Measurements from ENCODE around the gene CACFD1. TPM values are rescaled to one million over a fixed set of nuclear protein-coding genes. Genes with fewer than 3 reads are reported as not detected.
A peak's percentile ranks its signal among the peaks of the same experiment; 100 is the strongest.

The CACFD1 gene
- polyA plus RNA-seq, 1 donor from 2014 or later = 75.4 TPM

DNA sequence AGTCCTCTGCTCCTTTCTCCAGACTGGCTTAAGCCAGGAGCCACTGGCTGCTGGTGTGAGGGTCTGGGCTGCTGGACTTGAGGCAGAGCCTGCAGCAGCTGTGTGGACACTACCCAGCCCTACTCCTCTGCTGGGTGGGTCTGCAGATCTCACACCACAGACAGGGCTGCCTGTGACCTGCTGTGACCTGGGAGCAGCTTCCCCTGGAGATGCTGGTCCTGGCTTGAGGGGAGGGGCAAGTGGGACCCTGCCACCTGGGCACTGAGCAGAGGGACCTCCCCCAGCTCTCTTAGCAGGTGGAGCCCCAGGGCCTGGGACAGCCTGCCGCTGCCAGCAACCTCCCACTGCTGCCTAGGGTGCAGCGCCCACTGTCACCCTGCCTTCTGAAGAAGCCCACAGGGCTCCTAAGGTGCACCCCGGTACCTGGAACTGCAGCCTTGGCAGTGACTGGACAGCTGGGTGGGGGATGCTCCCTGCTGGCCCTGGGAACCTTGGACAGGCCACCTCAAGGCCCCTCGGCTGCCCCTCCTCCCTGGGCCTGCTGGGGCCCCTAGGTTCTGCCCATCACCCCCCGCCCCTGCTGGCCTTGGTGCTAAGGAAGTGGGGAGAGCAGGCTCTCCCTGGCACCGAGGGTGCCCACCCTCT lies 9.1 kb downstream of the CACFD1 start:
- Histone ChIP-seq H3K9ac (ENCODE audit: low read length) (no peak overlapping the region), H4K20me1 (ENCODE audit: insufficient read depth) (peaks cover 3% of the 10 kb centered on the region), H3K9me2 (ENCODE audit: insufficient read depth, low read length) (no peaks in the 10 kb centered on the region), H3K36me3 (ENCODE audit: insufficient read depth, low read length) (peaks cover 5% of the 10 kb centered on the region), H3K4me3 (ENCODE audit: low read length) (no peak overlapping the region), H3K9me3 (ENCODE audit: low read length) (no peaks in the 10 kb centered on the region), H3F3A (ENCODE audit: insufficient read depth, low read length, poor library complexity, severe bottlenecking) (no peaks in the 10 kb centered on the region), H3K27ac (ENCODE audit: low read length) (no peak overlapping the region), H3K79me2 (replicated peaks; ENCODE audit: insufficient read depth, low read length) (no peaks in the 10 kb centered on the region), H3K4me2 (ENCODE audit: low read length) (no peak overlapping the region), H2AFZ (ENCODE audit: low read depth, low read length) (no peak overlapping the region), H3K27me3 (ENCODE audit: insufficient read depth, low read depth, low read length) (no peaks in the 10 kb centered on the region)
- peak; percentile 7 for TF ChIP-seq POLR2AphosphoS5 (IDR thresholded peaks at IDR 0.05)
- TF ChIP-seq EP300 (conservative IDR thresholded peaks at IDR 0.05; ENCODE audit: poor library complexity, severe bottlenecking) = no peak

DNA sequence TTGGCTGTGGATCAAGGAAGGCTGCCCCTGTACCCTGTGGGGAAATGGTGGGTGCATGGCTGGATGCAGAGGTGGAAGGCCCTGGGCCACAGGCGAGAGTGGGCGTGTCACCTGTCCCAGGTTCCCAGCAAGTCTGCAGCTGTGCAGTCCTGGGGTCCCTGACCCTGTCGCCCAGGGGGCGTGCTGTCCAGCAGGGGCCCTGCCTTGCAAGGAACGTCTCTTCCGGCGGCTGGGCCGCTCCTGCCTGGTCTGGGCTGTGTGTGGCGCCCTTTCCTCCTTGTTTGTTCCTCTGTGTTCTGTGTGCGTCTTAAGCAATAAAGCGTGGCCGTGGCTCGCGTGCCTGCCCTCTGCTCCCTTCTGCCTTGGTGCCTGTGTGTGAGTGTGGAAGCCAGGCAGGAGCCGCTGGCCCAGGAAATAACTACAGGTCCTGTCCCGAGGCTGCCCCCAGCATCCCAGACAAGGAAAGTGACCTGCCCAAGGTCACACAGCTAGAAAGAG lies 10.7 kb downstream of the CACFD1 start:
- TF ChIP-seq POLR2AphosphoS5 (IDR thresholded peaks at IDR 0.05) (peak; percentile 51), EP300 (conservative IDR thresholded peaks at IDR 0.05; ENCODE audit: poor library complexity, severe bottlenecking) (no peak)
- H3K36me3 ChIP-seq (ENCODE audit: insufficient read depth, low read length) = peaks cover under 1% of the 10 kb centered on the region
- H3K79me2 ChIP-seq (replicated peaks; ENCODE audit: insufficient read depth, low read length) = no peaks in the 10 kb centered on the region
- no peaks in the 10 kb centered on the region for H3K27me3 ChIP-seq (ENCODE audit: insufficient read depth, low read depth, low read length)
- peaks cover 3% of the 10 kb centered on the region for H4K20me1 ChIP-seq (ENCODE audit: insufficient read depth)
- no peak overlapping the region for H3K27ac ChIP-seq (ENCODE audit: low read length)
- H3K9me2 ChIP-seq (ENCODE audit: insufficient read depth, low read length) = no peaks in the 10 kb centered on the region
- no peaks in the 10 kb centered on the region for H3F3A ChIP-seq (ENCODE audit: insufficient read depth, low read length, poor library complexity, severe bottlenecking)
- H3K4me2 ChIP-seq (ENCODE audit: low read length) = no peak overlapping the region
- H3K9ac ChIP-seq (ENCODE audit: low read length) = no peak overlapping the region
- no peak overlapping the region for H3K4me3 ChIP-seq (ENCODE audit: low read length)
- no peak overlapping the region for H2AFZ ChIP-seq (ENCODE audit: low read depth, low read length)
- no peaks in the 10 kb centered on the region for H3K9me3 ChIP-seq (ENCODE audit: low read length)

DNA sequence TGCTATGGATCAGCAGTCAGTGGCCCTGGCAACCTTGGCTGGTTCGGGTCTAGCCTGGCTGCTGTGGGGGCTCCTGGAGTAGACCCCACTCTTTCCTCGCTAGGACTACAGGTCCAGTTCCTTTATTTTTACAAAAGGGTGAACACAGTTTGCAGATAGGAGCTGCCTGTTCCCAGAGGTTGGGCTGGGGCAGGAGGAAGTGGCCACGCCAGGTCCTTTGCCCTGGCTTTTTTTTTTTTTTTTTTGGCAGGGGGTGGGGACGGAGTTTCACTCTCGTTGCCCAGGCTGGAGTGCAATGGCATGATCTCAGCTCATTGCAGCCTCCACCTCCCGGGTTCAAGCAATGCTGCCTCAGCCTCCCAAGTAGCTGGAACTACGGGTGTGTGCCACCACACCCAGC lies 11.2 kb downstream of the CACFD1 start:
- H3K27ac ChIP-seq (ENCODE audit: low read length) = no peak overlapping the region
- H3K9ac ChIP-seq (ENCODE audit: low read length) = no peak overlapping the region
- H3K4me3 ChIP-seq (ENCODE audit: low read length) = no peak overlapping the region
- H2AFZ ChIP-seq (ENCODE audit: low read depth, low read length) = no peak overlapping the region
- no peaks in the 10 kb centered on the region for H3K9me2 ChIP-seq (ENCODE audit: insufficient read depth, low read length)
- no peaks in the 10 kb centered on the region for H3F3A ChIP-seq (ENCODE audit: insufficient read depth, low read length, poor library complexity, severe bottlenecking)
- H3K36me3 ChIP-seq (ENCODE audit: insufficient read depth, low read length) = no peaks in the 10 kb centered on the region
- TF ChIP-seq EP300 (conservative IDR thresholded peaks at IDR 0.05; ENCODE audit: poor library complexity, severe bottlenecking) (no peak), POLR2AphosphoS5 (IDR thresholded peaks at IDR 0.05) (no peak), EZH2 (IDR thresholded peaks at IDR 0.05; ENCODE audit: borderline replicate concordance, insufficient read depth, low read length, poor library complexity, severe bottlenecking) (no peak), MXI1 (conservative IDR thresholded peaks at IDR 0.05; ENCODE audit: poor library complexity, severe bottlenecking) (no peak), RAD21 (conservative IDR thresholded peaks at IDR 0.05) (no peak)
- TF ChIP-seq, protein P1, sequence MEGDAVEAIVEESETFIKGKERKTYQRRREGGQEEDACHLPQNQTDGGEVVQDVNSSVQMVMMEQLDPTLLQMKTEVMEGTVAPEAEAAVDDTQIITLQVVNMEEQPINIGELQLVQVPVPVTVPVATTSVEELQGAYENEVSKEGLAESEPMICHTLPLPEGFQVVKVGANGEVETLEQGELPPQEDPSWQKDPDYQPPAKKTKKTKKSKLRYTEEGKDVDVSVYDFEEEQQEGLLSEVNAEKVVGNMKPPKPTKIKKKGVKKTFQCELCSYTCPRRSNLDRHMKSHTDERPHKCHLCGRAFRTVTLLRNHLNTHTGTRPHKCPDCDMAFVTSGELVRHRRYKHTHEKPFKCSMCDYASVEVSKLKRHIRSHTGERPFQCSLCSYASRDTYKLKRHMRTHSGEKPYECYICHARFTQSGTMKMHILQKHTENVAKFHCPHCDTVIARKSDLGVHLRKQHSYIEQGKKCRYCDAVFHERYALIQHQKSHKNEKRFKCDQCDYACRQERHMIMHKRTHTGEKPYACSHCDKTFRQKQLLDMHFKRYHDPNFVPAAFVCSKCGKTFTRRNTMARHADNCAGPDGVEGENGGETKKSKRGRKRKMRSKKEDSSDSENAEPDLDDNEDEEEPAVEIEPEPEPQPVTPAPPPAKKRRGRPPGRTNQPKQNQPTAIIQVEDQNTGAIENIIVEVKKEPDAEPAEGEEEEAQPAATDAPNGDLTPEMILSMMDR (IDR thresholded peaks at IDR 0.05; ENCODE audit: poor library complexity, severe bottlenecking) = no peak
- TF ChIP-seq, protein P2, sequence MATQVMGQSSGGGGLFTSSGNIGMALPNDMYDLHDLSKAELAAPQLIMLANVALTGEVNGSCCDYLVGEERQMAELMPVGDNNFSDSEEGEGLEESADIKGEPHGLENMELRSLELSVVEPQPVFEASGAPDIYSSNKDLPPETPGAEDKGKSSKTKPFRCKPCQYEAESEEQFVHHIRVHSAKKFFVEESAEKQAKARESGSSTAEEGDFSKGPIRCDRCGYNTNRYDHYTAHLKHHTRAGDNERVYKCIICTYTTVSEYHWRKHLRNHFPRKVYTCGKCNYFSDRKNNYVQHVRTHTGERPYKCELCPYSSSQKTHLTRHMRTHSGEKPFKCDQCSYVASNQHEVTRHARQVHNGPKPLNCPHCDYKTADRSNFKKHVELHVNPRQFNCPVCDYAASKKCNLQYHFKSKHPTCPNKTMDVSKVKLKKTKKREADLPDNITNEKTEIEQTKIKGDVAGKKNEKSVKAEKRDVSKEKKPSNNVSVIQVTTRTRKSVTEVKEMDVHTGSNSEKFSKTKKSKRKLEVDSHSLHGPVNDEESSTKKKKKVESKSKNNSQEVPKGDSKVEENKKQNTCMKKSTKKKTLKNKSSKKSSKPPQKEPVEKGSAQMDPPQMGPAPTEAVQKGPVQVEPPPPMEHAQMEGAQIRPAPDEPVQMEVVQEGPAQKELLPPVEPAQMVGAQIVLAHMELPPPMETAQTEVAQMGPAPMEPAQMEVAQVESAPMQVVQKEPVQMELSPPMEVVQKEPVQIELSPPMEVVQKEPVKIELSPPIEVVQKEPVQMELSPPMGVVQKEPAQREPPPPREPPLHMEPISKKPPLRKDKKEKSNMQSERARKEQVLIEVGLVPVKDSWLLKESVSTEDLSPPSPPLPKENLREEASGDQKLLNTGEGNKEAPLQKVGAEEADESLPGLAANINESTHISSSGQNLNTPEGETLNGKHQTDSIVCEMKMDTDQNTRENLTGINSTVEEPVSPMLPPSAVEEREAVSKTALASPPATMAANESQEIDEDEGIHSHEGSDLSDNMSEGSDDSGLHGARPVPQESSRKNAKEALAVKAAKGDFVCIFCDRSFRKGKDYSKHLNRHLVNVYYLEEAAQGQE (IDR thresholded peaks at IDR 0.05; ENCODE audit: borderline replicate concordance) = no peak
- H4K20me1 ChIP-seq (ENCODE audit: insufficient read depth) = peaks cover 3% of the 10 kb centered on the region
- H3K79me2 ChIP-seq (replicated peaks; ENCODE audit: insufficient read depth, low read length) = no peaks in the 10 kb centered on the region
- H3K9me3 ChIP-seq (ENCODE audit: low read length) = no peaks in the 10 kb centered on the region
- no peaks in the 10 kb centered on the region for H3K27me3 ChIP-seq (ENCODE audit: insufficient read depth, low read depth, low read length)
- no peak overlapping the region for H3K4me2 ChIP-seq (ENCODE audit: low read length)
